ENCODE results near the gene GRIA4. TPM values are rescaled to one million over a fixed set of nuclear protein-coding genes. Genes with fewer than 3 reads are reported as not detected.

GRIA4 gene
- total RNA-seq, 3 donors from 2014 or later (not counting 1 experiment from before 2014, with no cell fraction given), result not detected

- Mint-ChIP-seq H3K36me3 (peaks cover 10% of the 10 kb centered on the region), H3K27ac (no peak overlapping the region), H3K4me1 (no peaks in the 10 kb centered on the region), H3K4me3 (no peak overlapping the region), H3K9me3 (peaks cover 13 to 34% of the 10 kb centered on the region in 2 donors), H3K27me3 (ENCODE audit: low read depth in 2 of 2) (no peaks in the 10 kb centered on the region)
- TF ChIP-seq, protein P1, sequence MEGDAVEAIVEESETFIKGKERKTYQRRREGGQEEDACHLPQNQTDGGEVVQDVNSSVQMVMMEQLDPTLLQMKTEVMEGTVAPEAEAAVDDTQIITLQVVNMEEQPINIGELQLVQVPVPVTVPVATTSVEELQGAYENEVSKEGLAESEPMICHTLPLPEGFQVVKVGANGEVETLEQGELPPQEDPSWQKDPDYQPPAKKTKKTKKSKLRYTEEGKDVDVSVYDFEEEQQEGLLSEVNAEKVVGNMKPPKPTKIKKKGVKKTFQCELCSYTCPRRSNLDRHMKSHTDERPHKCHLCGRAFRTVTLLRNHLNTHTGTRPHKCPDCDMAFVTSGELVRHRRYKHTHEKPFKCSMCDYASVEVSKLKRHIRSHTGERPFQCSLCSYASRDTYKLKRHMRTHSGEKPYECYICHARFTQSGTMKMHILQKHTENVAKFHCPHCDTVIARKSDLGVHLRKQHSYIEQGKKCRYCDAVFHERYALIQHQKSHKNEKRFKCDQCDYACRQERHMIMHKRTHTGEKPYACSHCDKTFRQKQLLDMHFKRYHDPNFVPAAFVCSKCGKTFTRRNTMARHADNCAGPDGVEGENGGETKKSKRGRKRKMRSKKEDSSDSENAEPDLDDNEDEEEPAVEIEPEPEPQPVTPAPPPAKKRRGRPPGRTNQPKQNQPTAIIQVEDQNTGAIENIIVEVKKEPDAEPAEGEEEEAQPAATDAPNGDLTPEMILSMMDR (IDR thresholded peaks at IDR 0.05), result no peak
- DNase-seq (no peak), ATAC-seq (no peak)
- 100% methylated on average over 1 of the region's 1 CpG for WGBS (ENCODE audit: insufficient coverage)
- no peak overlapping the region for H3K4me3 ChIP-seq (ENCODE audit: low read length)
- H3K36me3 ChIP-seq (ENCODE audit: control insufficient read depth, insufficient read depth, low read length), result no peaks in the 10 kb centered on the region
- H3K27ac ChIP-seq (ENCODE audit: low read length), result no peak overlapping the region
- intact Hi-C loops (cut with micrococcal nuclease), result no loop called here
- no peaks in the 10 kb centered on the region for H3K4me1 ChIP-seq (ENCODE audit: control insufficient read depth, insufficient read depth, low read length)
- no peaks in the 10 kb centered on the region for H3K9me3 ChIP-seq (ENCODE audit: control insufficient read depth, insufficient read depth, low read length)
- H3K27me3 ChIP-seq (ENCODE audit: control insufficient read depth, insufficient read depth, low read length), result no peaks in the 10 kb centered on the region
Measured at GRCh38 chr11:105647780-105648179, 37.9 kb downstream of the GRIA4 start.

GRCh38 chr11:105648762-105649161 lies 38.9 kb downstream of the GRIA4 start:
- H3K9me3 ChIP-seq (ENCODE audit: control insufficient read depth, insufficient read depth, low read length), result peaks cover 3% of the 10 kb centered on the region
- H3K27me3 ChIP-seq (ENCODE audit: control insufficient read depth, insufficient read depth, low read length), result no peaks in the 10 kb centered on the region
- H3K4me1 Mint-ChIP-seq, result no peaks in the 10 kb centered on the region
- H3K36me3 Mint-ChIP-seq, result peaks cover 10% of the 10 kb centered on the region
- no peak for ATAC-seq
- DNase-seq, result no peak
- TF ChIP-seq, protein P1 (IDR thresholded peaks at IDR 0.05), result no peak
- 67% methylated on average over 3 of the region's 4 CpGs for WGBS (ENCODE audit: insufficient coverage)
- H3K4me3 ChIP-seq (ENCODE audit: low read length), result no peak overlapping the region
- no peaks in the 10 kb centered on the region for H3K27me3 Mint-ChIP-seq (ENCODE audit: low read depth in 2 of 2)
- intact Hi-C loops (cut with micrococcal nuclease), result no loop called here
- no peaks in the 10 kb centered on the region for H3K36me3 ChIP-seq (ENCODE audit: control insufficient read depth, insufficient read depth, low read length)
- no peak overlapping the region for H3K4me3 Mint-ChIP-seq
- no peak overlapping the region for H3K27ac Mint-ChIP-seq
- H3K4me1 ChIP-seq (ENCODE audit: control insufficient read depth, insufficient read depth, low read length), result no peaks in the 10 kb centered on the region
- peaks cover 10 to 40% of the 10 kb centered on the region in 2 donors for H3K9me3 Mint-ChIP-seq
- no peak overlapping the region for H3K27ac ChIP-seq (ENCODE audit: low read length)

DNA sequence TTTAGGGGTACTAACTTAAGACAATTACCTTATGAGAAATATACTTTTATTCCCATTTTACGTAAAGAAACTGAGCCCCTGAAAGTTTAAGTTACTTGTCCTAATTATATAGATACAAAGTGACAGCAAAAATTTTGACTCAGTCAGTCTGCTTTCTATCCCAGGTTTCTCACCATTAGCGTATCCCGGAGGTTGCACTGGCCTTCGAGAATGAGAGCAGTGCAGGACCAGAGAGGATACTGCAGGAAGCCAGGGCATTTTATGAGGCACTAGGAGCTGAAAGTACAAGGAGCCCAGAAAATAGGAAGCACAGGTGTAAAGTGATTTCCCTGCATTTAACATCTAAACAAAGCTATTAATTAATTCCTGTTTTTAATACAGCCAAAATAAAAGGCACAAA lies 55.4 kb downstream of the GRIA4 start:
- DNase-seq, result no peak
- H3K27me3 Mint-ChIP-seq (ENCODE audit: low read depth in 2 of 2), result no peaks in the 10 kb centered on the region
- H3K36me3 Mint-ChIP-seq, result no peaks in the 10 kb centered on the region
- Histone ChIP-seq H3K4me3 (ENCODE audit: low read length) (no peak overlapping the region), H3K9me3 (ENCODE audit: control insufficient read depth, insufficient read depth, low read length) (no peaks in the 10 kb centered on the region), H3K4me1 (ENCODE audit: control insufficient read depth, insufficient read depth, low read length) (no peaks in the 10 kb centered on the region), H3K36me3 (ENCODE audit: control insufficient read depth, insufficient read depth, low read length) (no peaks in the 10 kb centered on the region), H3K27me3 (ENCODE audit: control insufficient read depth, insufficient read depth, low read length) (no peaks in the 10 kb centered on the region), H3K27ac (ENCODE audit: low read length) (no peak overlapping the region)
- no peaks in the 10 kb centered on the region for H3K4me1 Mint-ChIP-seq
- H3K9me3 Mint-ChIP-seq, result peaks cover 10 to 26% of the 10 kb centered on the region in 2 donors
- no peak for ATAC-seq
- 95% methylated on average over 3 of the region's 4 CpGs for WGBS (ENCODE audit: insufficient coverage)
- intact Hi-C loops (cut with micrococcal nuclease), result no loop called here
- no peak overlapping the region for H3K27ac Mint-ChIP-seq
- TF ChIP-seq, protein P1 (IDR thresholded peaks at IDR 0.05), result no peak
- H3K4me3 Mint-ChIP-seq, result no peak overlapping the region

- TF ChIP-seq, protein P1 (IDR thresholded peaks at IDR 0.05), result no peak
- H3K27me3 ChIP-seq (ENCODE audit: control insufficient read depth, insufficient read depth, low read length), result no peaks in the 10 kb centered on the region
- H3K9me3 ChIP-seq (ENCODE audit: control insufficient read depth, insufficient read depth, low read length), result no peaks in the 10 kb centered on the region
- WGBS (ENCODE audit: insufficient coverage), result no CpG with 5 or more reads among the region's 1 CpG
- no peaks in the 10 kb centered on the region for H3K4me1 ChIP-seq (ENCODE audit: control insufficient read depth, insufficient read depth, low read length)
- H3K4me1 Mint-ChIP-seq, result no peaks in the 10 kb centered on the region
- no peaks in the 10 kb centered on the region for H3K36me3 Mint-ChIP-seq
- H3K27ac ChIP-seq (ENCODE audit: low read length), result no peak overlapping the region
- peaks cover 13 to 26% of the 10 kb centered on the region in 2 donors for H3K9me3 Mint-ChIP-seq
- H3K4me3 ChIP-seq (ENCODE audit: low read length), result no peak overlapping the region
- ATAC-seq, result no peak
- no peak overlapping the region for H3K4me3 Mint-ChIP-seq
- DNase-seq, result no peak
- no peaks in the 10 kb centered on the region for H3K27me3 Mint-ChIP-seq (ENCODE audit: low read depth in 2 of 2)
- H3K36me3 ChIP-seq (ENCODE audit: control insufficient read depth, insufficient read depth, low read length), result no peaks in the 10 kb centered on the region
- intact Hi-C loops (cut with micrococcal nuclease), result no loop called here
- H3K27ac Mint-ChIP-seq, result no peak overlapping the region
Measured at GRCh38 chr11:105667441-105667840, 57.6 kb downstream of the GRIA4 start.
